Cardiac fibroblast (primary cell): ENCODE measurements around the gene IFT80.
A peak's percentile ranks its signal among the peaks of the same experiment; 100 is the strongest.

Experiments
- DNase-seq, 2 donors: peaks; one replicate each; pipeline versions ENCODE4 v3.0.0 to v3.0.0-alpha.2; 2010; ENCODE audit warnings: low read depth in 2 of 2
- H3K4me3 ChIP-seq, 2 donors: replicated peaks in 1 of 2; 1 replicate in 1 of 2; 2 replicates in 1 of 2; pipeline ENCODE4 v1.5.1; 2011; ENCODE audit warnings: low read depth in 2 of 2, low read length in 2 of 2, mild to moderate bottlenecking in 2 of 2, moderate library complexity in 1 of 2
- CTCF ChIP-seq: IDR thresholded peaks from one replicate; pipeline ENCODE4 v1.5.1; 2011; ENCODE audit warnings: low read depth, mild to moderate bottlenecking, low read length, inconsistent platforms

The IFT80 gene

GRCh38 chr3:160393346-160394008 lies 5.5 kb downstream of the IFT80 start:
- DNase-seq, result no peak
- H3K4me3 ChIP-seq, result no peak overlapping the region
- no peak for TF ChIP-seq CTCF

- TF ChIP-seq CTCF, result no peak
- DNase-seq, result no peak
- no peak overlapping the region for H3K4me3 ChIP-seq
These were observed 6.2 kb downstream of the IFT80 start for GRCh38 chr3:160392798-160393197.

GRCh38 chr3:160390565-160391138 lies 8.4 kb downstream of the IFT80 start:
- DNase-seq, result no peak
- no peak overlapping the region for H3K4me3 ChIP-seq
- no peak for TF ChIP-seq CTCF

GRCh38 chr3:160384639-160385318 lies 14.2 kb downstream of the IFT80 start:
- TF ChIP-seq CTCF, result no peak
- H3K4me3 ChIP-seq, result no peak overlapping the region
- DNase-seq, result no peak

- DNase-seq, result peak; percentile 43 to 54
- TF ChIP-seq CTCF, result no peak
- no peak overlapping the region for H3K4me3 ChIP-seq
These were observed 17.6 kb downstream of the IFT80 start for GRCh38 chr3:160381470-160381869.

GRCh38 chr3:160379628-160380214 lies 19.3 kb downstream of the IFT80 start:
- no peak for TF ChIP-seq CTCF
- H3K4me3 ChIP-seq, result no peak overlapping the region
- no peak for DNase-seq
